ENCODE data around the gene SP7. TPM values are rescaled to one million over a fixed set of nuclear protein-coding genes. Genes with fewer than 3 reads are reported as not detected.
A peak's percentile ranks its signal among the peaks of the same experiment; 100 is the strongest.

Gene SP7
- total and polyA plus RNA-seq, 2 donors from 2014 or later = not detected

DNA sequence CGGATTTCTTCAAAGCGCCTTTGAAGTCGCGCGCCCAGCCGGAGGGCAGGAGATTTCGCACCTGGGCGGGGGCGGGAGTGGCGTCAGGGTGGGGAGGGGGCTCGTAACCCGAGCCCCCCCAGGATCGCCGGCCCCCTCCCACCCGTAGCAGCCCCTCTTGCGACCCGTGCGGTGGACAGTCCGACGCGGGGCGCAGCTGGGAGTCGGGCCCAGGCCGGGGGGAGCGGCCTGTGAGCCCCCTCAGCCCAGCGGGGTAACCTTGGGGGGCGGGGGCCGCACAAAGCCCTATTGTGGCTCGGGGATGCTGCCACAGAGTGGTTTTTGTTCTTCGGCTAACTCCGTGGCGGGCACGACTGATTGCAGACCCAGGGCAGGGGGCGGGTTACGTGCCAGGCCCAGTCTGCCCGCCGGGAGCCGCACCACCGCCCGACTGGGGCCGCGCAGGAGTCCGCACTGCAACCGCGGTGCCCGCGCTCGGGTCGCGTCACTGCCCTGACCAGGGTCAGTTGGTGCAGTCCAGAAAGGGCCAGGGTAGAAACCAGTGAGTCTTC is 10.6 kb downstream of the SP7 start:
- FAIRE-seq (no peak), DNase-seq (peak; percentile 68 to 89 (median 74))
- intact Hi-C loops (cut with DNase I) = no loop called here
- Histone ChIP-seq H3K4me1 (ENCODE audit: control insufficient read depth in 2 of 3, insufficient read depth in 2 of 3, low read depth in 1 of 3, low read length in 3 of 3) (peaks cover 3 to 16% (median 13%) of the 10 kb centered on the region in 3 donors), H3K27ac (ENCODE audit: low read depth in 2 of 2, low read length in 2 of 2) (no peak overlapping the region), H3K27me3 (ENCODE audit: control insufficient read depth, insufficient read depth, low read length) (no peaks in the 10 kb centered on the region), H3K36me3 (ENCODE audit: control insufficient read depth in 2 of 3, insufficient read depth in 3 of 3, low read length in 3 of 3) (no peaks in the 10 kb centered on the region), H3K9me3 (ENCODE audit: control insufficient read depth in 2 of 3, insufficient read depth in 1 of 3, low read length in 3 of 3) (no peaks in the 10 kb centered on the region), H3K9ac (ENCODE audit: low read length in 3 of 3) (peak overlapping the region in 1 of 3 donors; percentile 96), H3K4me3 (ENCODE audit: low read length in 3 of 3) (peak overlapping the region in 2 of 3 donors; percentile 37 to 77)
- no peak for TF ChIP-seq CTCF (IDR thresholded peaks at IDR 0.05; ENCODE audit: borderline replicate concordance, extremely low read depth, insufficient read depth)

DNA sequence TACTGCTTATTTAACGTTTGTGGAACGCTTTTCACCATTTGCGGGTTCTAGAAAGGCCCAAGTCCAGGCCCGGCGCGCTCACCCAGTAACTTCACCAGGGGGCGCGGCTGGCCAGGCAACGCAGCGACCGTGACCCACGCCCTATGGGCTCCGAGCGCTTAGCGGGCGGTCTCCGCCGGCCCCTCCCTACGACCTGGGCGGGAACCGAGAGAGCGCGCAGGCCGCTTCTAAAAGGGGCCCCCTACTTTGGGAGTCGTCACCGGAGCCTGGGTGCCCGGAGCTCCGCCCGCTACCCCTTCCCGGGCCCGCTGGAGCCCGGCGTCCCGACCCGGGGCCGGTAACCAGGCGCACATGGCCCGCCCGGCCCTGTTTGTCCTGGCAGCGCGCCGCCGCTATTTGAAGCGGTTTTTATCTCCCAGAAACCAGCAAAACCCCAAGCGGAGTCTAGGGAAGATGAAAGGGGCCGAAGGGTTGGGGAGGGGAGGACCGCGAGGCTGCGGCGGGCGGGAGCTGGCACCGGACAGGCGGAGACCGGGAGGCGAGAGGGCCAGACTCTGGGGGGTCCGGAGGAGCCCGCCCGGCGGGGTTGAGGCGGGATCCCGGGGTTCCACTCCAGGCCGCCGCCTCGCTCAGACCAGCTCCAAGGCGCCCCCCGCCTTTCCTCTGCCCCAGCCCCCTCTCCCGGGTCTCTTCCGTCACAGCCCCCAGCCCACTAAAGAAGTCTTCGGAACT is 11.2 kb downstream of the SP7 start:
- H3K27ac ChIP-seq (ENCODE audit: low read depth in 2 of 2, low read length in 2 of 2) = peak overlapping the region; percentile 61 to 84
- no peaks in the 10 kb centered on the region for H3K36me3 ChIP-seq (ENCODE audit: control insufficient read depth in 2 of 3, insufficient read depth in 3 of 3, low read length in 3 of 3)
- no peaks in the 10 kb centered on the region for H3K27me3 ChIP-seq (ENCODE audit: control insufficient read depth, insufficient read depth, low read length)
- peak overlapping the region; percentile 0 to 77 (median 53) for H3K4me3 ChIP-seq (ENCODE audit: low read length in 3 of 3)
- FAIRE-seq (no peak), DNase-seq (peak; percentile 93 to 98 (median 96))
- no peaks in the 10 kb centered on the region for H3K9me3 ChIP-seq (ENCODE audit: control insufficient read depth in 2 of 3, insufficient read depth in 1 of 3, low read length in 3 of 3)
- peak overlapping the region in 2 of 3 donors; percentile 68 to 96 for H3K9ac ChIP-seq (ENCODE audit: low read length in 3 of 3)
- intact Hi-C loops (cut with DNase I) = no loop called here
- H3K4me1 ChIP-seq (ENCODE audit: control insufficient read depth in 2 of 3, insufficient read depth in 2 of 3, low read depth in 1 of 3, low read length in 3 of 3) = peaks cover 3 to 21% (median 13%) of the 10 kb centered on the region in 3 donors
- TF ChIP-seq CTCF (IDR thresholded peaks at IDR 0.05; ENCODE audit: borderline replicate concordance, extremely low read depth, insufficient read depth) = peak; percentile 85

- H3K27ac ChIP-seq (ENCODE audit: low read depth in 2 of 2, low read length in 2 of 2) = peak overlapping the region; percentile 61 to 84
- H3K4me1 ChIP-seq (ENCODE audit: control insufficient read depth in 2 of 3, insufficient read depth in 2 of 3, low read depth in 1 of 3, low read length in 3 of 3) = peaks cover 3 to 21% (median 13%) of the 10 kb centered on the region in 3 donors
- FAIRE-seq (no peak), DNase-seq (peak in 3 of 5 donors; percentile 46 to 70 (median 51))
- H3K9me3 ChIP-seq (ENCODE audit: control insufficient read depth in 2 of 3, insufficient read depth in 1 of 3, low read length in 3 of 3) = no peaks in the 10 kb centered on the region
- H3K27me3 ChIP-seq (ENCODE audit: control insufficient read depth, insufficient read depth, low read length) = no peaks in the 10 kb centered on the region
- peak overlapping the region; percentile 0 to 77 (median 53) for H3K4me3 ChIP-seq (ENCODE audit: low read length in 3 of 3)
- peaks cover 0 to under 1% (median 0%) of the 10 kb centered on the region in 3 donors for H3K36me3 ChIP-seq (ENCODE audit: control insufficient read depth in 2 of 3, insufficient read depth in 3 of 3, low read length in 3 of 3)
- TF ChIP-seq CTCF (IDR thresholded peaks at IDR 0.05; ENCODE audit: borderline replicate concordance, extremely low read depth, insufficient read depth) = no peak
- intact Hi-C loops (cut with DNase I) = no loop called here
- H3K9ac ChIP-seq (ENCODE audit: low read length in 3 of 3) = peak overlapping the region in 2 of 3 donors; percentile 68 to 96
Measured at GRCh38 chr12:53324113-53324778, 11.9 kb downstream of the SP7 start.
